ENCODE measurements around the gene RIC3. TPM values are rescaled to one million over a fixed set of nuclear protein-coding genes. Genes with fewer than 3 reads are reported as not detected.

Gene RIC3
- total RNA-seq, 1 experiment from 2014 or later = not detected

- Histone ChIP-seq H3K4me1 (ENCODE audit: insufficient read depth, low read length) (peaks cover 8% of the 10 kb centered on the region; the same call in 1 of the 2 replicates), H2AFZ (ENCODE audit: low read length) (no peak overlapping the region), H3F3A (ENCODE audit: low read length, unreplicated experiment) (no peaks in the 10 kb centered on the region), H3K36me3 (ENCODE audit: low read depth, low read length) (no peaks in the 10 kb centered on the region), H3K79me2 (ENCODE audit: low read length) (no peaks in the 10 kb centered on the region), H4K20me1 (ENCODE audit: low read length) (no peaks in the 10 kb centered on the region), H3K27me3 (ENCODE audit: low read length) (peaks cover 10% of the 10 kb centered on the region; the same call in 1 of the 2 replicates), H3K9me2 (replicated peaks; ENCODE audit: low read length) (no peaks in the 10 kb centered on the region), H3K27ac (ENCODE audit: low read length) (no peak overlapping the region), H3K9ac (ENCODE audit: low read length) (no peak overlapping the region), H3K4me2 (ENCODE audit: low read length) (no peak overlapping the region), H3K9me3 (ENCODE audit: low read length) (no peaks in the 10 kb centered on the region), H3K4me3 (ENCODE audit: low read length) (no peak overlapping the region)
- TF ChIP-seq EZH2 (IDR thresholded peaks at IDR 0.05; ENCODE audit: low read length, unreplicated experiment) (no peak), CTCF (conservative IDR thresholded peaks at IDR 0.05; ENCODE audit: low read depth, low read length) (no peak), EZH2phosphoT487 (IDR thresholded peaks at IDR 0.05; ENCODE audit: borderline replicate concordance, low read length) (no peak)
- DNase-seq = no peak
- ChIA-PET POLR2A (ENCODE audit: unreplicated experiment) (no interaction called here), CTCF (no interaction called here)
- intact Hi-C loops (cut with micrococcal nuclease) = no loop called here
- BruUV-seq (replicated peaks) = no TSS peak
- ATAC-seq = no peak
These were observed 89.6 kb downstream of the RIC3 start for GRCh38 chr11:8079111-8079675.

GRCh38 chr11:8075119-8075726 is 93.6 kb downstream of the RIC3 start:
- TF ChIP-seq EZH2phosphoT487 (IDR thresholded peaks at IDR 0.05; ENCODE audit: borderline replicate concordance, low read length) (no peak), EZH2 (IDR thresholded peaks at IDR 0.05; ENCODE audit: low read length, unreplicated experiment) (no peak), CTCF (conservative IDR thresholded peaks at IDR 0.05; ENCODE audit: low read depth, low read length) (no peak)
- no peaks in the 10 kb centered on the region for H3F3A ChIP-seq (ENCODE audit: low read length, unreplicated experiment)
- DNase-seq = peak; percentile 31
- intact Hi-C loops (cut with micrococcal nuclease) = no loop called here
- no peak overlapping the region for H3K27ac ChIP-seq (ENCODE audit: low read length)
- H2AFZ ChIP-seq (ENCODE audit: low read length) = no peak overlapping the region
- peak; percentile 68 for ATAC-seq
- peaks cover 8% of the 10 kb centered on the region; the same call in 1 of the 2 replicates for H3K4me1 ChIP-seq (ENCODE audit: insufficient read depth, low read length)
- peaks cover 16% of the 10 kb centered on the region for H3K27me3 ChIP-seq (ENCODE audit: low read length)
- POLR2A ChIA-PET (ENCODE audit: unreplicated experiment) = no interaction called here
- H3K4me3 ChIP-seq (ENCODE audit: low read length) = no peak overlapping the region
- H3K9me2 ChIP-seq (replicated peaks; ENCODE audit: low read length) = no peaks in the 10 kb centered on the region
- H3K79me2 ChIP-seq (ENCODE audit: low read length) = no peaks in the 10 kb centered on the region
- no peak overlapping the region for H3K4me2 ChIP-seq (ENCODE audit: low read length)
- no peaks in the 10 kb centered on the region for H3K9me3 ChIP-seq (ENCODE audit: low read length)
- no peak overlapping the region for H3K9ac ChIP-seq (ENCODE audit: low read length)
- BruUV-seq (replicated peaks) = no TSS peak
- H4K20me1 ChIP-seq (ENCODE audit: low read length) = no peaks in the 10 kb centered on the region
- CTCF ChIA-PET = no interaction called here
- H3K36me3 ChIP-seq (ENCODE audit: low read depth, low read length) = no peaks in the 10 kb centered on the region
